ENCODE results near the gene DNAAF1. TPM values are rescaled to one million over a fixed set of nuclear protein-coding genes. Genes with fewer than 3 reads are reported as not detected.

Gene DNAAF1
- total and polyA plus RNA-seq, 2 experiments from 2014 or later = 0.42 TPM

GRCh38 chr16:84121007-84121406, 24.1 kb upstream of the DNAAF1 start:
- Mint-ChIP-seq H3K4me1 (peaks cover 4% of the 10 kb centered on the region; the same call in 1 of the 3 replicates), H3K9me3 (no peaks in the 10 kb centered on the region), H3K36me3 (ENCODE audit: low read depth) (peaks cover 21% of the 10 kb centered on the region), H3K27ac (no peak overlapping the region), H3K27me3 (ENCODE audit: insufficient read depth, low read depth, poor library complexity) (no peaks in the 10 kb centered on the region), H3K4me3 (no peak overlapping the region)
- TF ChIP-seq NANOG (IDR thresholded peaks at IDR 0.05; ENCODE audit: borderline replicate concordance) = no peak
- Histone ChIP-seq H3K4me2 (no peak overlapping the region), H3F3A (replicated peaks; ENCODE audit: low read depth) (peaks cover 2% of the 10 kb centered on the region; the same call in 1 of the 2 replicates), H3K4me1 (ENCODE audit: insufficient read depth) (peaks cover 6% of the 10 kb centered on the region; the same call in 1 of the 2 replicates), H3K27ac (ENCODE audit: low read depth) (no peak overlapping the region), H3K27me3 (ENCODE audit: insufficient read depth) (no peaks in the 10 kb centered on the region), H3K4me3 (no peak overlapping the region), H3K79me2 (replicated peaks; ENCODE audit: insufficient read depth) (peaks cover 3% of the 10 kb centered on the region), H2AFZ (no peak overlapping the region), H3K36me3 (ENCODE audit: insufficient read depth) (no peaks in the 10 kb centered on the region; the same call in 1 of the 2 replicates), H3K9me2 (ENCODE audit: insufficient read depth) (no peaks in the 10 kb centered on the region), H4K20me1 (replicated peaks; ENCODE audit: insufficient read depth) (0 out of 2 replicates have a peak, but pooled peaks cover 4% of the 10 kb centered on the region)
- no peak for ATAC-seq
- no peak for DNase-seq (ENCODE audit: low spot score)

- no peak overlapping the region for H3K4me3 Mint-ChIP-seq
- H3K36me3 Mint-ChIP-seq (ENCODE audit: low read depth) = peaks cover 34% of the 10 kb centered on the region
- TF ChIP-seq POLR2AphosphoS5 (IDR thresholded peaks at IDR 0.05; ENCODE audit: low read depth) = no peak
- TF ChIP-seq REST (IDR thresholded peaks at IDR 0.05; ENCODE audit: unreplicated experiment) = no peak
- no peak for TF ChIP-seq NANOG (IDR thresholded peaks at IDR 0.05; ENCODE audit: borderline replicate concordance)
- TF ChIP-seq ZNF114 (CRISPR knock-in tag; IDR thresholded peaks at IDR 0.05) = no peak
- TF ChIP-seq EZH2 (IDR thresholded peaks at IDR 0.05; ENCODE audit: low read depth, unreplicated experiment) = no peak
- no peak for TF ChIP-seq JUNB (IDR thresholded peaks at IDR 0.05; ENCODE audit: unreplicated experiment)
- no peak for TF ChIP-seq CREB1 (CRISPR knock-in tag; IDR thresholded peaks at IDR 0.05; ENCODE audit: low read depth)
- no peak for TF ChIP-seq ZNF462 (CRISPR knock-in tag; IDR thresholded peaks at IDR 0.05)
- TF ChIP-seq ZNF331 (CRISPR knock-in tag; IDR thresholded peaks at IDR 0.05; ENCODE audit: low read depth) = no peak
- no peak for TF ChIP-seq STAT1 (IDR thresholded peaks at IDR 0.05; ENCODE audit: unreplicated experiment)
- TF ChIP-seq EZH2phosphoT487 (IDR thresholded peaks at IDR 0.05; ENCODE audit: unreplicated experiment) = no peak
Observed at GRCh38 chr16:84124257-84125073, 20.6 kb upstream of the DNAAF1 start.

More at GRCh38 chr16:84124257-84125073, 20.6 kb upstream of the DNAAF1 start:
- Histone ChIP-seq H3K4me2 (no peak overlapping the region), H3K27me3 (ENCODE audit: insufficient read depth) (no peaks in the 10 kb centered on the region), H3K4me1 (ENCODE audit: insufficient read depth) (no peaks in the 10 kb centered on the region), H2AFZ (no peak overlapping the region), H3F3A (replicated peaks; ENCODE audit: low read depth) (no peaks in the 10 kb centered on the region), H3K27ac (ENCODE audit: low read depth) (no peak overlapping the region), H4K20me1 (replicated peaks; ENCODE audit: insufficient read depth) (0 out of 2 replicates have a peak, but pooled peaks cover 4% of the 10 kb centered on the region), H3K79me2 (replicated peaks; ENCODE audit: insufficient read depth) (no peaks in the 10 kb centered on the region), H3K4me3 (no peak overlapping the region), H3K36me3 (ENCODE audit: insufficient read depth) (peaks cover 4% of the 10 kb centered on the region), H3K9me2 (ENCODE audit: insufficient read depth) (no peaks in the 10 kb centered on the region)
- DNase-seq (ENCODE audit: low spot score) (no peak), ATAC-seq (no peak)
- H3K27ac Mint-ChIP-seq = no peak overlapping the region
- no peaks in the 10 kb centered on the region for H3K4me1 Mint-ChIP-seq
- no peaks in the 10 kb centered on the region for H3K9me3 Mint-ChIP-seq
- no peaks in the 10 kb centered on the region for H3K27me3 Mint-ChIP-seq (ENCODE audit: insufficient read depth, low read depth, poor library complexity)
